HepG2 (cell line): ENCODE data around the gene HS3ST3B1. TPM values are rescaled to one million over a fixed set of nuclear protein-coding genes. Genes with fewer than 3 reads are reported as not detected.
A peak's percentile ranks its signal among the peaks of the same experiment; 100 is the strongest.

Experiments used
- AFF4 ChIP-seq: sonication (generic); formaldehyde crosslinking; IDR thresholded peaks from 2 replicates; pipeline ENCODE4 v1.4.0; 2020; ENCODE audit warnings: missing genetic modification reagents
- GTF2F1 ChIP-seq: fragments of 150-350 bp; IDR thresholded peaks from 2 replicates; pipeline ENCODE4 v1.6.1; 2014; ENCODE audit warnings: low read length
- HDAC2 ChIP-seq: sonication (generic); formaldehyde crosslinking; IDR thresholded peaks from 2 replicates; pipeline ENCODE4 v1.4.0; 2020; ENCODE audit warnings: missing genetic modification reagents
- ISL2 ChIP-seq: sonication (generic); formaldehyde crosslinking; IDR thresholded peaks from 2 replicates; pipeline ENCODE4 v1.5.0; 2020; ENCODE audit warnings: missing genetic modification reagents
- KDM5B ChIP-seq: sonication (generic); formaldehyde crosslinking; IDR thresholded peaks from 2 replicates; pipeline ENCODE4 v1.4.0; 2020; ENCODE audit warnings: missing genetic modification reagents, mild to moderate bottlenecking, borderline replicate concordance
- MYC ChIP-seq: sonication (generic); formaldehyde crosslinking; IDR thresholded peaks from 2 replicates; pipeline ENCODE4 v1.9.0; 2021; ENCODE audit warnings: missing genetic modification reagents, borderline replicate concordance
- PBX2 ChIP-seq: IDR thresholded peaks from 2 replicates; pipeline ENCODE4 v1.6.1; 2016; ENCODE audit warnings: control low read depth
- PHF21A ChIP-seq: sonication (generic); formaldehyde crosslinking; IDR thresholded peaks from 2 replicates; pipeline ENCODE4 v1.5.0; 2020; ENCODE audit warnings: mild to moderate bottlenecking, missing genetic modification reagents
- RXRA ChIP-seq: sonication (generic); formaldehyde crosslinking; IDR thresholded peaks from 2 replicates; pipeline ENCODE4 v1.5.1; 2020; ENCODE audit warnings: missing genetic modification reagents
- SUZ12 ChIP-seq: fragments of 150-350 bp; IDR thresholded peaks from 2 replicates; pipeline ENCODE4 v1.6.1; 2014; ENCODE audit warnings: low read depth, low read length
- TBX2 ChIP-seq: sonication (generic); formaldehyde crosslinking; IDR thresholded peaks from 2 replicates; pipeline ENCODE4 v1.5.0; 2020; ENCODE audit warnings: missing genetic modification reagents, mild to moderate bottlenecking, borderline replicate concordance
- ZBTB7A ChIP-seq: sonication (generic); formaldehyde crosslinking; IDR thresholded peaks from 2 replicates; pipeline ENCODE4 v1.8.0; 2022; ENCODE audit warnings: mild to moderate bottlenecking, missing genetic modification reagents
- ZBTB7B ChIP-seq: sonication (generic); formaldehyde crosslinking; IDR thresholded peaks from 2 replicates; pipeline ENCODE4 v1.4.0; 2020; ENCODE audit warnings: missing genetic modification reagents
- ZHX2 ChIP-seq, 2 experiments: sonication (generic) in 1 of 2; formaldehyde crosslinking in 1 of 2; IDR thresholded peaks; 2 replicates each; pipeline versions ENCODE4 v1.6.1 to v1.9.0; 2014 to 2022; ENCODE audit warnings: antibody characterized with exemption in 1 of 2, borderline replicate concordance in 1 of 2, inconsistent platforms in 1 of 2, low read depth in 1 of 2, missing genetic modification reagents in 1 of 2
- ZNF317 ChIP-seq: sonication (generic); formaldehyde crosslinking; IDR thresholded peaks from 2 replicates; pipeline ENCODE4 v1.5.0; 2020; ENCODE audit warnings: mild to moderate bottlenecking, missing genetic modification reagents
- ZNF362 ChIP-seq: sonication (generic); formaldehyde crosslinking; IDR thresholded peaks from 2 replicates; pipeline ENCODE4 v1.4.0; 2020; ENCODE audit warnings: missing genetic modification reagents, mild to moderate bottlenecking, borderline replicate concordance
- polyA plus RNA-seq, 8 experiments: library from polyadenylated mRNA; depleted of rRNA in 3 of 8; stranded (reverse) in 7 of 8; unstranded in 1 of 8; fragments of >200 nt; fragmentation: Illumina TruSeq in 4 of 8; extraction: Trizol in 4 of 8; gene quantifications; 2 replicates each; pipeline versions ENCODE4 v1.2.1 to v1.2.3, GENCODE V29; 2011 to 2016; ENCODE audit warnings: low read depth in 4 of 8, missing spikeins in 1 of 8, mixed read lengths in 1 of 8; ENCODE audit not compliant: insufficient read depth in 1 of 8
- total RNA-seq, 5 experiments: library from RNA; depleted of rRNA; stranded (reverse); fragments of >200 nt; fragmentation: Illumina TruSeq; extraction: Trizol; gene quantifications; 2 replicates each; pipeline ENCODE4 v1.2.3, GENCODE V29; 2016; ENCODE audit warnings: low read depth in 1 of 5

The HS3ST3B1 gene
- total and polyA plus RNA-seq, 2 of the 13 experiments (the other 11 are each of a cell fraction or from before 2014, with no cell fraction given) = 15.7 to 39.5 TPM

- TF ChIP-seq RXRA (CRISPR knock-in tag) (peak; percentile 61), PHF21A (peak; percentile 49), ZBTB7B (peak; percentile 99), KDM5B (CRISPR knock-in tag) (peak; percentile 86; the same call in 1 of the 2 replicates), HDAC2 (CRISPR knock-in tag) (peak; percentile 32; the same call in 1 of the 2 replicates), SUZ12 (no peak), ZBTB7A (CRISPR knock-in tag) (peak; percentile 91), AFF4 (no peak), PBX2 (CRISPR knock-in tag) (peak; percentile 63), ZNF362 (CRISPR knock-in tag) (no peak), ISL2 (CRISPR knock-in tag) (peak; percentile 30; the same call in 1 of the 2 replicates), GTF2F1 (no peak), TBX2 (peak; percentile 46; the same call in 1 of the 2 replicates), ZNF317 (peak; percentile 67; the same call in 1 of the 2 replicates), ZHX2 (IDR thresholded peaks at IDR 0.05; ENCODE audit: low read depth) (no peak), ZHX2 (CRISPR knock-in tag; IDR thresholded peaks at IDR 0.05; ENCODE audit: borderline replicate concordance) (no peak), MYC (CRISPR knock-in tag) (peak; percentile 52; the same call in 1 of the 2 replicates)
These were observed 1.4 kb upstream of the HS3ST3B1 start (continued) for GRCh38 chr17:14299280-14300141.
